Keratinocyte (primary cell): ENCODE data around the gene ABLIM2. TPM values are rescaled to one million over a fixed set of nuclear protein-coding genes. Genes with fewer than 3 reads are reported as not detected.

Experiments used
- DNase-seq: peaks from one replicate; pipeline ENCODE4 v3.0.0-alpha.2; 2011; ENCODE audit warnings: low read depth, missing footprints, low spot score
- FAIRE-seq: peaks from 2 replicates; lab custom pipeline; 2011; peaks lifted over from hg19 to GRCh38; lab: Jason Lieb, UNC
- H2AFZ ChIP-seq: 2 replicates; pipeline ENCODE4 v1.6.0; 2012; ENCODE audit warnings: low read length, control low read depth, inconsistent platforms; ENCODE audit not compliant: control insufficient read depth
- H3K27ac ChIP-seq: 2 replicates; pipeline ENCODE4 v1.5.1; 2011; ENCODE audit warnings: low read length; ENCODE audit not compliant: control insufficient read depth, insufficient read depth
- H3K27me3 ChIP-seq: 3 replicates; pipeline ENCODE4 v1.6.0; 2011; ENCODE audit warnings: low read length; ENCODE audit not compliant: control insufficient read depth, insufficient read depth; ENCODE audit errors: extremely low read depth
- H3K36me3 ChIP-seq, 2 experiments: 2 replicates in 1 of 2; 3 replicates in 1 of 2; pipeline ENCODE4 v1.5.1; 2011; ENCODE audit warnings: low read length in 2 of 2, mild to moderate bottlenecking in 1 of 2; ENCODE audit not compliant: control insufficient read depth in 2 of 2, insufficient read depth in 2 of 2; ENCODE audit errors: extremely low read depth in 1 of 2
- H3K4me1 ChIP-seq: 3 replicates; pipeline ENCODE4 v1.5.1; 2011; ENCODE audit warnings: low read length; ENCODE audit not compliant: control insufficient read depth, insufficient read depth; ENCODE audit errors: extremely low read depth
- H3K4me2 ChIP-seq: 3 replicates; pipeline ENCODE4 v1.6.0; 2011; ENCODE audit warnings: low read depth, low read length; ENCODE audit not compliant: control insufficient read depth, insufficient read depth; ENCODE audit errors: extremely low read depth
- H3K4me3 ChIP-seq, 3 experiments: fragments of 200-600 bp in 1 of 3; sonication (generic) in 1 of 3; 2 replicates in 2 of 3; 3 replicates in 1 of 3; pipeline ENCODE4 v1.5.1; 2011 to 2016; ENCODE audit warnings: low read length in 3 of 3, mild to moderate bottlenecking in 3 of 3, control low read depth in 2 of 3, inconsistent platforms in 1 of 3, low read depth in 1 of 3, mixed read lengths in 1 of 3, mixed run types in 1 of 3, moderate library complexity in 1 of 3; ENCODE audit not compliant: control insufficient read depth in 2 of 3, insufficient read depth in 2 of 3; ENCODE audit errors: extremely low read depth in 1 of 3
- H3K79me2 ChIP-seq: 2 replicates; pipeline ENCODE4 v1.6.0; 2012; ENCODE audit warnings: low read length; ENCODE audit not compliant: control insufficient read depth, insufficient read depth
- H3K9ac ChIP-seq: 3 replicates; pipeline ENCODE4 v1.6.0; 2011; ENCODE audit warnings: low read length; ENCODE audit not compliant: control insufficient read depth, insufficient read depth; ENCODE audit errors: extremely low read depth
- H3K9me1 ChIP-seq: 3 replicates; pipeline ENCODE4 v1.6.0; 2011; ENCODE audit warnings: low read length; ENCODE audit not compliant: control insufficient read depth, insufficient read depth; ENCODE audit errors: extremely low read depth
- H3K9me3 ChIP-seq: 2 replicates; pipeline ENCODE4 v1.5.1; 2012; ENCODE audit warnings: low read depth, low read length; ENCODE audit not compliant: control insufficient read depth
- H4K20me1 ChIP-seq: 3 replicates; pipeline ENCODE4 v1.6.0; 2011; ENCODE audit warnings: low read length; ENCODE audit not compliant: control insufficient read depth, insufficient read depth; ENCODE audit errors: extremely low read depth
- CTCF ChIP-seq, 3 experiments: IDR thresholded peaks in 1 of 3; conservative IDR thresholded peaks in 1 of 3; optimal IDR thresholded peaks in 1 of 3; 2 replicates in 2 of 3; 3 replicates in 1 of 3; pipeline versions ENCODE3 to v1.5.1; 2011; ENCODE audit warnings: low read length in 3 of 3, mild to moderate bottlenecking in 3 of 3, moderate library complexity in 2 of 3, control low read depth in 1 of 3, inconsistent platforms in 1 of 3; ENCODE audit not compliant: insufficient read depth in 2 of 3; ENCODE audit errors: extremely low read depth in 1 of 3
- EZH2 ChIP-seq: IDR thresholded peaks from one replicate; pipeline ENCODE4 v1.6.1; 2012; ENCODE audit warnings: inconsistent platforms, mild to moderate bottlenecking, low read length, moderate library complexity
- dilution Hi-C: fragments of 300-500 bp; cut with MboI; formaldehyde crosslinking; loops from one replicate; pipeline ENCODE4 v1.7.0; 2020; ENCODE audit warnings: low sequenced_read_pairs; ENCODE audit not compliant: extremely low pct_ligation_motif_present
- polyA plus RNA-seq, 5 experiments: library from polyadenylated mRNA; depleted of rRNA in 3 of 5; stranded (reverse) in 3 of 5; stranded (forward) in 1 of 5; unstranded in 1 of 5; fragments of >200 nt; gene quantifications; 1 replicate in 1 of 5; 2 replicates in 3 of 5; 3 replicates in 1 of 5; pipeline versions ENCODE4 v1.2.1 to v1.2.3, GENCODE V29; 2011 to 2012; ENCODE audit warnings: missing spikeins in 2 of 5, low read depth in 1 of 5, low replicate concordance in 1 of 5

ABLIM2 gene
- polyA plus RNA-seq, 1 donor (not counting 4 experiments of a cell fraction or from before 2014, with no cell fraction given), result 0.94 TPM

- Histone ChIP-seq H2AFZ (no peak overlapping the region), H3K9me1 (no peaks in the 10 kb centered on the region), H3K27me3 (peaks cover 13% of the 10 kb centered on the region), H3K4me1 (peaks cover 6% of the 10 kb centered on the region), H3K9ac (no peak overlapping the region), H3K36me3 (no peaks in the 10 kb centered on the region), H3K79me2 (no peaks in the 10 kb centered on the region), H3K4me2 (peak overlapping the region; percentile 85), H3K27ac (no peak overlapping the region), H3K4me3 (peak overlapping the region in 1 of 3 experiments; percentile 57), H4K20me1 (no peaks in the 10 kb centered on the region), H3K9me3 (no peaks in the 10 kb centered on the region)
- TF ChIP-seq CTCF (optimal IDR thresholded peaks at IDR 0.05 in 1 of 3, IDR thresholded peaks at IDR 0.05 in 1 of 3, conservative IDR thresholded peaks at IDR 0.05 in 1 of 3; ENCODE audit: extremely low read depth in 1 of 3, insufficient read depth in 2 of 3, low read length in 3 of 3) (no peak), EZH2 (no peak)
- dilution Hi-C loops, result no loop called here
- DNase-seq (no peak), FAIRE-seq (no peak)
These were observed 1.1 kb downstream of the ABLIM2 start for GRCh38 chr4:8157496-8157895.

GRCh38 chr4:8156617-8157016 is 2.0 kb downstream of the ABLIM2 start:
- H2AFZ ChIP-seq, result no peak overlapping the region
- no peak for FAIRE-seq
- no peak overlapping the region for H3K27ac ChIP-seq
- no peak overlapping the region for H3K4me3 ChIP-seq
- dilution Hi-C loops, result no loop called here
- TF ChIP-seq CTCF (optimal IDR thresholded peaks at IDR 0.05 in 1 of 3, IDR thresholded peaks at IDR 0.05 in 1 of 3, conservative IDR thresholded peaks at IDR 0.05 in 1 of 3; ENCODE audit: extremely low read depth in 1 of 3, insufficient read depth in 2 of 3, low read length in 3 of 3) (no peak), EZH2 (no peak)
- H3K79me2 ChIP-seq, result no peaks in the 10 kb centered on the region
- peaks cover 13% of the 10 kb centered on the region for H3K27me3 ChIP-seq
- no peaks in the 10 kb centered on the region for H4K20me1 ChIP-seq
- no peaks in the 10 kb centered on the region for H3K36me3 ChIP-seq
- no peaks in the 10 kb centered on the region for H3K9me3 ChIP-seq
- no peaks in the 10 kb centered on the region for H3K9me1 ChIP-seq
- H3K4me2 ChIP-seq, result no peak overlapping the region
- H3K9ac ChIP-seq, result no peak overlapping the region
- H3K4me1 ChIP-seq, result peaks cover 6% of the 10 kb centered on the region
- DNase-seq, result no peak
